ENCODE results near the gene FHOD1.

GRCh38 chr16:67252609-67253497 lies 5.6 kb upstream of the FHOD1 start:
- TF ChIP-seq CTCF (IDR thresholded peaks at IDR 0.05) (no peak), POLR2AphosphoS5 (IDR thresholded peaks at IDR 0.05) (no peak), POLR2A (IDR thresholded peaks at IDR 0.05) (no peak), EP300 (IDR thresholded peaks at IDR 0.05) (no peak)

Measured in suprapubic skin (tissue), 4 donors.